Activated CD4-positive, alpha-beta T cell treated with anti-CD3 and anti-CD28 coated beads, Interleukin-2, Interleukin-4, amounts not matched to agents 100 ng/mL and 50 ng/mL, durations not matched to agents 16 hours and 8 hours (primary cell): ENCODE data around the gene FDPS.
"Not testable (repeated sequence)": the region's sequence is repeated elsewhere in the genome, so short reads cannot be mapped to it uniquely, and the experiment has no call there.

Experiments used
- DNase-seq: peaks from one replicate; pipeline ENCODE4 v3.0.0-alpha.2; 2020; ENCODE audit warnings: low spot score

Gene FDPS

DNA sequence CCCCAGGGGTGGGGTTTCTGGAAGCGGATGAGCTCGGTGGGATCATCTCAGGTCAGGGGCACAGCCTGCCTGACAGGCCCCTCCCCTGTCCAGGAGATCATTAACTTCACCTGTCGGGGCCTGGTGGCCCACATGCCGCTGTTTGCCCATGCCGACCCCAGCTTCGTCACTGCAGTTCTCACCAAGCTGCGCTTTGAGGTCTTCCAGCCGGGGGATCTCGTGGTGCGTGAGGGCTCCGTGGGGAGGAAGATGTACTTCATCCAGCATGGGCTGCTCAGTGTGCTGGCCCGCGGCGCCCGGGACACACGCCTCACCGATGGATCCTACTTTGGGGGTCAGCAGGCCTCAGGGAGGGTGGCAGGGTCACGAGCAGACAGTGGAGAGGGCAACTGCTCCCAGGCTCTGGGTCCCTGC, 23.0 kb upstream of the FDPS start:
- DNase-seq: no peak

DNA sequence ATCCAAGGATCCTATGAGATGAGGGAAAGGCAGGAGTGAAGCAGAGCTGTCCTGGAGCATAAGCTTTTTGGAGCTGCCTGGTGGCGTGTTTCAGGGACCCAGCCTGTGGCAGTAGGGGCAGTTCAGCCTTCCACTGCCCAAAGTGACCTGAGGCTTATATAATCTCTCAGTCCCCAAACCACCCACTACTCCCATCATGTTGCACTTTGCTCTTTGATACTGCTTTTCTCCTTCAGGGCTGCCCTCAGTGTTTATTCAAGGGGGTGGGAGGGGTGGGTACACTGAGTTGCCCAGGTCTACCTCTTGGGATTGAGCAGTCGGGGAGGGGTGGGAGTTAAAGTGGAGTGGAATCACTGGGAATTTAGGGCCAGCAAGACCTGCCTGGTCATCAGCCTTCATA, 22.1 kb upstream of the FDPS start:
- DNase-seq: no peak

DNA sequence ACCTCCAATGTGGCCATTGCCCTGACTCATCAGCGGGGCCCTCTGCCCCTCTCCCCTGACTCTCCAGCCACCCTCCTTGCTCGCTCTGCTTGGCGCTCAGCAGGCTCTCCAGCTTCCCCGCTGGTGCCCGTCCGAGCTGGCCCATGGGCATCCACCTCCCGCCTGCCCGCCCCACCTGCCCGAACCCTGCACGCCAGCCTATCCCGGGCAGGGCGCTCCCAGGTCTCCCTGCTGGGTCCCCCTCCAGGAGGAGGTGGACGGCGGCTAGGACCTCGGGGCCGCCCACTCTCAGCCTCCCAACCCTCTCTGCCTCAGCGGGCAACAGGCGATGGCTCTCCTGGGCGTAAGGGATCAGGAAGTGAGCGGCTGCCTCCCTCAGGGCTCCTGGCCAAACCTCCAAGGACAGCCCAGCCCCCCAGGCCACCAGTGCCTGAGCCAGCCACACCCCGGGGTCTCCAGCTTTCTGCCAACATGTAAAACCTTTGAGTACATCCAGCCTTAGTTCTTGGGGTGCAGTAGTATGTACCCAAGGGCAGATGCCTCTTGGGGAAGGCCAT, 20.6 kb upstream of the FDPS start:
- DNase-seq: no peak

DNA sequence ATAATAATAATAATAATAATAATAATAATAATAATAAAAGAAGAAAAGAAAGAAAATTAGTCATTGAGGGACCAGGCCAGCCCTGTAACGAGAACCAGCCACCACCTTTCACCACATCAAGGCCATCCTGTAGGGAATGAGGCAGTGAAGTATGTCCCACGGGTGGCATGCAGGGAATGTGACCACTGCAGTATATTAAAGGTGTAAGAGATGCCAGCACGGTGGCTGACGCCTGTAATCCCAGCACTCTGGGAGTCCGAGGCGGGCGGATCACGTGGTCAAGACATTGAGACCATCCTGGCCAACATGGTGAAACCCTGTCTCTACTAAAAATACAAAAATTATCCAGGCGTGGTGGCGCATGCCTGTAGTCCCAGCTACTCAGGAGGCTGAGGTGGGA, 17.7 kb upstream of the FDPS start:
- not testable (repeated sequence) for DNase-seq

DNA sequence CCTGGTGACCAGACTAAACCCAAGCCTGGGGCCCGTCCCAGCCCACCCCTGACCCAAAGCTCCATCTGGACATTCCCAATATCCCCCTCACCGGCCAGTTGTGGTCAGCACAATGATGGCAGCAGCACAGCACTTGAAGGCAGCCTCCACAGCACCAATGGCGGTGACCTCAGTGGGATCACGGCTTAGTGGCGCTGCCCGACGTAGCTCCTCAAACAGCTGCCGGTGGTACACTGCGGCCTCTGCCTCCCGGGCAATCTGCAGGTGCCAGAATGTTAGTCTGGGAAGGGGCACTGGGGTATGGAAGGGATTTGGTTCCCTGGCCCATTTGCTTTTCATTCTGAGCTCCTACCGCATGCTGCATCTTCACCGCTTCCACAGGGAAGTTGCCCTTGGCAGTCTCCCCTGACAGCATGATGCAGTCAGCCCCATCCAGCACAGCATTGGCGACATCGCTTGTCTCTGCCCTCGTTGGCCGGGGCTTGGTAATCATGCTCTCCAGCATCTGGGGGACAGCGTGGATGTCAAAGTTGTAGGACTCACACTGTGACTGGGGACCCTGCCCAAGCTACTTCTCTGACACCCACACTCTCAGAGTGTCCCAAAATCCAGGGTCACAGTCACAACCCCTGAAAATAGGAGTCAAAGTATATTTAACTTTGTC, 15.4 kb upstream of the FDPS start:
- DNase-seq: no peak

DNA sequence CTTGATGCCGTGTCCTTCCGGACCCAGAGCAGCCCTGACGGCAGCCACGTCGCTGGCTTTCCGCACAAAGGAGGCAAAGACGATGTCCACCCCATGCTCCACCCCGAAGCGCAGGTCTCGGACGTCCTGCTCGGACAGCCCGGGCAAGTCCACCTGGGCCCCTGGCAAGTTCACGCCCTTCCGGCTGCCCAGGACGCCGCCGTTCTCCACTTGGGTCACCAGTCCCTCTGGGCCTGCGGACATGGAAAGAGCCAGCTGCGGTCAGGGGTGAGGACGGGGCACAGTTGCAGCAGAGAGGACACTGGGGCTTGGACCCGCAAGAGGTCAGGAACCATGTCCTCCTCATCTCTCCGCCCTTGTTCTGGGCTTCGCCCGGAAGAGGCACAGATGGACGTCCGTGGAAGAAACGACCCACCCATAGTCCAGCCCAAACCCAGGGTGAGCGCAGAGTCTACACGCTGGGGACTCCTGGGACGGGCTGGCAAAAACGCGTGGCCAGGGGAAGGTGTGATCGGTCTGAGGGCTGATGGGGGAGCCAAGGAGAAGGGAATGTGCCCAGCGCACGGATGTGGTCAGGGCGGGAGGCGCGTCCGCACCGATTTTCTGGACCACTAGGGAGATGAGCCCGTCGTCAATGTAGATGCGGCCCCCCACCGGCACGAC, 14.0 kb upstream of the FDPS start:
- DNase-seq: no peak

DNA sequence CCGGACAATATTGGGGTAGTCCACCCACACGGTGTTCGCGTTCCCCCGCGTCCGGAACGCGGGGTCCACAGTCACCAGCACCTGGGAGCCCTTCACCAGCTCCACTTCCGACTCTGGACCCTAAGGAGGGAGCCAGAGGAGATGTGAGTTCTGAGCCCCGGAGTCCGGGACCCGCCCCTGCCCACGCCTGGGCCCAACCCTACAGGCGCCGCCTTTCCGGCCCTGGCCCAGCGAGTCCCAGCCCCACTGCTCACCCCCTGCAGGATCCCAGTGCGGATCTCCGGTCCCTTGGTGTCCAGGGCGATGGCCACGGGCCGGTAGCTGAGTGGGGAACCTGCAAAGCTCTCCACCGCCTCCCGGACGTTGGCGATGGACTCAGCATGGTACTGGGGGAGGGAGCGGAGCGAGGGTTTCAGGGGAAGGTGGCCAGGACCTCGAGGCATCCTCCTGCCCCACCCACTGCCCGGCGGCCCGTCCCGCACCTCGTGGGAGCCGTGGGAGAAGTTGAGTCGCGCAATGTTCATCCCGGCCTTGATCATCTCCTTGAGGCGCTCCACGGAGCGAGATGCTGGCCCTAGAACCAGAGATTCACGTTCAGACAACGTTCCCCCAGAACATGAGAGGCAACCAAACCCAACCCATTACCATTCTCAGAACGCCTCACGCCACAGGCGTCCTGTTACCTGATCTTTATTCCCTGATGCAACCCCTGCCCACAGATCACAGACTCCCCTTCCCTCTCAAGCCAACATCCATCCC, 13.3 kb upstream of the FDPS start:
- no peak for DNase-seq

DNA sequence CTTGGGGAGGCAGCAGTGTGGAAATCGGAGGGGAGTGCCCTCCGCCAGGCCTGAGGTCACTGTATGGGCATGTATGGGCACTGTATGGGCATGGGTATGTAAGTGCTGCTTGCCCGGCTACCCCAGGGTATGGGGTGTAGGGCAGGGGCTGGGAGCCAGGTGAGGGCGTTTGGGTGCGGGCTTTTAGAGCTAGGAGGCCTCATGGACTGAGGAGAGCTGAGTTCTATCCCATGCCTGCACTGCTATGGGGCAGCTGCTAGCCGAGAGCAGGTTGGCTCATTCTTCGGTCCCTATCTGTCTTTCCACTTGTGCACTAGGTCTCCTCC, 12.8 kb upstream of the FDPS start:
- DNase-seq: no peak

DNA sequence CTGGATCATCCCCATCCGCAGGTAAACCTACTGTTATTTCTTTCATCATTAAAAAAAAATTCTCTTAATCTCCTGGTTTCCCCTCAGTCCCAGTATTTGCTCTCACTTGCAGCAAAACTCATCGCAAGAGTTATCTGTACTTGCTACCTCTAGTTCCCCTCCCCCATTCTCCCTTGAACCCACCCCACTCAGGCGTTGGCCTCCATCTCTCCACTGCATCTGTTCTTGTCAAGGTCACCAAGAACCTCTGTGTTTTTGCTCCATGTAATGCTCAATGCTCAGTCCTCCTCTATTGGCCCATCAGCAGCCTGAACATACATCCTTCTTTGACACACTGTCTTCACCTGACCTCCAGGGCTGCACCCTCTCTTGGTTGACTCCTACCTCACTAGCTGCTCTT, 12.0 kb upstream of the FDPS start:
- DNase-seq: no peak

DNA sequence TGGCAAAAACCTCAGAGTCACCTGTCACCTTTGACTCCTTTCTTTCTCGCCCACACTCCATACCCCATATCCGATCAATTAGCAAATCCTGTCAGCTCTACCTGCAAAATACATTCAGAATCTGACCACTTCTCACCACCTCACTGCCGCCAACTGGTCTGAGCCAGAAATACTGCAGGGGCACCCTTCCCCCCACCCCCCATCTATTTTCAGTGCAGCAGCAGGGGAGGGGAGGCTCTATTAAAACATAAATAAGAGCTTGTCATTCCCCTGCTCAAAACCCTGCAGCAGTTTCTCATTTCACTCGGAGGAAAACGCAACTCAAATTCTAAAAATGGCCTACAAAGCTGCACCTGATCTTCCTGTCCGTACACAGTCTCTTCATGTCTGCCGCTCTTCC, 11.3 kb upstream of the FDPS start:
- no peak for DNase-seq

DNA sequence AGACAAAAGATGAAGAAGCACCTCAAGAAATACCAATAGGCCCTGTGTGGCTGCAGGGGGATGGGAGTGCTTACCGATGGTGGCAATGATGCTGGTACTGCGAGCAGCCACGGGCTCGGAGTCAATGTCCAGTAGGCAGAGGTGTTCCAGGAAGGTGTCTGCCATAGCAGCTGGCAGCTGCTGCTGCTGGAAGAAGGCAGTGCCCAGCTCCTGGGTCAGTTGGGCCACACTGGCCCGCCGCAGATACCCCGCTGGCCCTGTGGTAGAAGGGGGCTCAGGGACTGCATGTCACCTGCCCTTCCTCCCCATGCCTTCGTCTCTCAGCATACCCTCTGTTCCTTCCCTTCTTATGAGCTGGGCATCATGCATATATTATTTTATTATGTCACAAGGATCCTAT, 8.6 kb upstream of the FDPS start:
- DNase-seq: no peak

DNA sequence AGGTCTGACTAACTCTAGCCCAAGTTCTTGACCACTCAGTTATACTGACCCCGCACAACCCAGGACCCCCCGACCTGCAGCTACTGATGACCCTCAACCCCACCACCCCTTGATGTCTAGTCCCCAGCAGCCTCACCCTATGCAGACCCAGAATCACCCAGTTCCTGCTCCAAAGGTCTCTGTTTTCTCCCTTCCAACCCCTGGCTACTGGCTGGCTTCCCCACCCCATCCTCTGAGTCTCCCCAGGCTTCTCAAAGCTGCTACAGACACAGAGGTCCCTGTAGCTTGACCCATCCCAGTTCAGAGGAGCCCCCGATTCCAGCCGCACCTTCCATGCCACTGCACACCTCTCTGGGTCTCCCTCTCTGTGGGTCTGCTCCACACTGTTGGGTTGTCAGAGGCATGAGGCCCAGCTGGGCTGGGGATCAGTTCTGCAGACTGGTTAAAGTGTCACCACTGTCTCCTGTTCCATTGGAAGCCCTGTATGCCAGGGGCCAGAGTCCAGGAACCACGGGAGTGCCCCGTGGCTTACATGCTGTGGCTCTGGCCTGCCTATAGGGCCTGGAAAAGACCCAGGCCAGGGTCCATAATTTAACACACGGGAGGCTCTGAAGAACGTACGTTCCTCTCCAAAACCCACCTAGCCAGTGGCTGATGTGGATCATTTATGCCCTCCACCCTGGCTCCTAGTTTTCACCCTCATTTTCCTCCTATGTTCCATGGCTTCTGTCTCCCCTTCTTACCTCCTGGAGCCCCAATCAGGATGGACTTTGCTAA, 7.9 kb upstream of the FDPS start:
- DNase-seq: no peak

DNA sequence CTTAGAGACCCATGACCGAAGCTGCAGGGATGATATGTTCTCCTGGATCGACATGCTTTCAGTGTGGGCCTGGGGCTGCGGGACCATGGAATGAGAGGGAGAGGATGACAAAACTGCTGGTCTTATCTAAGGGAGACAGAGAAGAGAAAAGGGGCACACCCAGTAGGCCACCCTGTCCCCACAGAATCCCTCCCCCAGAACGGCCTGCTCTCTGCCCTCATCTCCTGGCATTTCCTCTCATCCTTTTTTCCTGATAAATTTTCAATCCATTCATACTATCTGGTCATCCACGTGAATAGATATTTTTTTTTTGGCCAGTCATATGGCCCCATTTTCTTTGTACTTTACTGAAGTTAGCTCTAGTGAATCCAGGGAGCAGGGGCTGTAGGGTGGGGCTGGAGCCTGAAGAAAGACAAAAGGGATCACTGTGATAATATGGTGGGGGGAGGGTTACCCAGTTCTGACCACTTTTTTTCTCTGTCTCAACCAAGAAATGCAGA, 7.3 kb upstream of the FDPS start, which contains the start of gene PKLR:
PKLR (minus strand) TSS at position 97 of the 500 bp plus-strand sequence; CDS start at position 54, 43 bp downstream.
- DNase-seq: no peak

DNA sequence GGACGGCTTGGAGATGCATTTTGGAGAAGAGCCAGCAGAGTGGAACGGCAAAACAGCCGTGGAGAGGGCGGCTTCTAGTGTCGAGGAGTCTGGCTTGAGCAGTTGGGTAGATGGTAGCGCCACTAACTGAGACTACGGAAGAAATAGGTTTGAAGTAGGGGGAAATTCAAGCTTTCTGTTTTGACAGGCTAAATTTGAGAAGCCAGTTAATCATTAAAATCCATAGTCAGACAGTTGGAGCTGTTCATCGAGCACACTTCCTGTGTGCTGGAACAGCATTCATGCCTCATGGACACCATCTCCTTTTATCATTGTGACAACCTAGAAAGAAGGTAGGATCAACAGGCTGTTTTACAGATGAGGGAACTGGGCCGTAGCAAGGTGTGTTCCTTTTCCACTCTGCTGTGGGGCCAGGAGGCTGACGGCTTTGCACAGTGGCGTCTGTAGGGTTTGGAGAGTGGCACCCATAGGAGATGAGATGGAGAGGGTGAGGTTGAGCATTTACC, 4.1 kb upstream of the FDPS start:
- no peak for DNase-seq

DNA sequence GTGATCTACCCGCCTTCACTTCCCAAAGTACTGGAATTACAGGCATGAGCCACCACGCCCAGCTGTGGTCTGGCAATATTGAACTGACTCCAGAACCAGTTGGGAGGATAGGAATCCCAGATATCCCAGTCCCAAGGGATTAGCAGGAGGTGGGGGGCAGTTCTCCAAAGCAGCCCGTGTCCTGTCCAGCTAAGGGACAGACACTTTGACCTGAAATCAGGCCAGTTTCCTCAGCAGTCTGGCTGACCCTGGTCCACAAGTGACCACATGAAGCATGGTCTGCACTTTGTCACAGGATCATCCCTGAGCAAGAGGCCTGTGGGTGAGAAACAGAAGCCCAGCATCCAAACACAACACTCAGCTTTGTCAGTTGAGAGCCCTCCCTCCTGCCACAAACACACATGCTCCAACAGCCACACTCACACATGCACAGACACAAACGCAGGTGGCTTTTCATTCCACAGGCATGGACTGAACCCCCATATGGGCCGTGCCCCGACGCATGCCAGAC, 2.7 kb upstream of the FDPS start:
- DNase-seq: no peak

DNA sequence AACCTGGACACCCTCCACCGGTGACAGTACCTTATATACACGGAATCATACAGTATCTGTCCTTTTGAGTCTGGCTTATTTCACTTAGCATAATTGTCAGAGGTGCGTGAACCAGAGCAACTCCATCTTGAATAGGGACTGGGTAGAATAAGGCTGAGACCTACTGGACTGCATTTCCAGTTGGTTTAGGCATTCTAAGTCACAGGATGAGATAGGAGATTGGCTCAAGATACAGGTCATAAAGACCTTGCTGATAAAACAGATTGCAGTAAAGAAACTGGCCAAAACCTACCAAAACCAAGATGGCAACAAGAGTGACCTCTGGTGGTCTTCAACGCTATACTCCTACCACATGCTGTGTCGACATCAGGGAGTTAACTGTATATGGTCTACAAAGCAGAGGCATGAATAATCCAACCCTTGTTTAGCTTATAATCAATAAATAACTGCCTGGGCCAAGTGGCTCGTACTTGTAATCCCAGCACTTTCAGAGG, 1.4 kb upstream of the FDPS start:
- peak; percentile 38 for DNase-seq

DNA sequence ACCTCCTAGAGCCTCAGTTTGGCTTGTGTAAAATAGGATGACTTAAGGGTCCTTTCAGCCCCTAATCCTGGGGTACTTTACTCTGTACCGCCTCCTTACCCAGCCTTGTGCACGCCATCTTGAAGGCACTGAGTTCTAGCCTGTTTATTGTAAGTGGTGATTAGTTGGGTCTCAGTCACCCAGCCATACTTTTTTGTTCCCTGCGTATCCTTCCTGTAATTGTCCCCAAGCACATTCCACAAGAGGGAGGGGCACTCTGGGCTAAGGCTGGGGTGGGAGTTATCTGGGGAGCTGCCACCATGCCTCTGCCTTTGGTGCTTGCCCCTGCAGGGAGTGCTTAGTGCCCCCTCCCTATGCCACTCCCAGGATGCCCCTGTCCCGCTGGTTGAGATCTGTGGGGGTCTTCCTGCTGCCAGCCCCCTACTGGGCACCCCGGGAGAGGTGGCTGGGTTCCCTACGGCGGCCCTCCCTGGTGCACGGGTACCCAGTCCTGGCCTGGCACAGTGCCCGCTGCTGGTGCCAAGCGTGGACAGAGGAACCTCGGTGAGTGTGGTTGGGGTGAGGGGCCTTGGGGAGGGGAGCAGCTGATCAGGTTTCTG, 856 bp downstream of the FDPS start:
- DNase-seq: no peak

DNA sequence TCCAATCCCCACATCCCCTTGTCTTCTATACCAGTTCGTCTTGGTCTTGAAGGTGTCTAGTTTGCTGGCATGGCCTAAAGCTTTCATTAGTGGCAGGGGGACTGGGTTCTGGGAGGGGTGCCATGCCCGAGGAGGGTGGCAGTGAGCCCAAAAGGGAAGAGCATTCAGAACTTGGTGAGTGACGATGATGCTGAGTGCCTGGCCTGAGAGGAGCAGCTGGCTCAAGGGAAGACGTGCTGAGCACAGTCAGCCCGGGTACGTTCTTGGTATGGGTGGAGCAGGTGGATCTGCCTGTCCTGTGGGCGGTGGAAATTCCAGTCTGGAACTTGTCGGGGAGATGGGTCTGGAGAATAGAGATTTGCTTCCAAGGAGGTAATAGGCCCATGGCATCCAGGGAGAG, 4.6 kb downstream of the FDPS start:
- no peak for DNase-seq

DNA sequence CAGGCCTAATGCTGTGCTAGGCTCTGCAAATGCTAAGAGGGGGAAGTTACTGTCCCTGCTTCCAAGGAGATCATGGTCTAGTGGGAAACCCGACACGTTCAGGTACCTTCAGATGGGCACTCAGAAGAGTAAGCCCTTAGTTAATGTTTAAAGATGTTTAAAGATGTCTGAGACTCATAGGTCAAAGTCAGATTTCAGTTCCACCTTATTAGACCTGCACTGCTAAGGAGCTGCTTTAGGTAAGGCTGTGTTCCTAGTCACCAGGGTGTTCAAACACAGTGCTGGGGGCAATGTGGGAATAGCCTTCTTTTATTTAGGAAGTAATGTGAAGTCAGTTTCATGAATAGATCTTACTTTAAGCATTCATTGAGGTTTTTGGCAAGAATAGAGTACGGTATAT, 8.3 kb downstream of the FDPS start:
- DNase-seq: no peak

DNA sequence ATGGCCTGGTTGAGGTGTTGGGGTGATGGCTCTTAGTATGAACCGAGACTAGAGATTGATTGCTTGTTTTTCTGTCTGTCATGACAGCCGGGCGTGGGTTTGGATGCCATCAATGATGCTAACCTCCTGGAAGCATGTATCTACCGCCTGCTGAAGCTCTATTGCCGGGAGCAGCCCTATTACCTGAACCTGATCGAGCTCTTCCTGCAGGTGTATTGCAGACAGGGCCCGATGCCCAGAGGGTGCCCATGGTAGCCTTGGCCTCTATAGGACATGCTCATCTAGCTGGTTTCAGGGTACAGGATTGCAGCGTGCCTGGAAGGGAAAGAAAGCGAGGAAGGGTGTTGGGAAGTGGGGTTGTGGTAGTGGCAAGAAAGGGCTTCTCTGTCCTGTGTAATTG, 9.4 kb downstream of the FDPS start:
- no peak for DNase-seq

DNA sequence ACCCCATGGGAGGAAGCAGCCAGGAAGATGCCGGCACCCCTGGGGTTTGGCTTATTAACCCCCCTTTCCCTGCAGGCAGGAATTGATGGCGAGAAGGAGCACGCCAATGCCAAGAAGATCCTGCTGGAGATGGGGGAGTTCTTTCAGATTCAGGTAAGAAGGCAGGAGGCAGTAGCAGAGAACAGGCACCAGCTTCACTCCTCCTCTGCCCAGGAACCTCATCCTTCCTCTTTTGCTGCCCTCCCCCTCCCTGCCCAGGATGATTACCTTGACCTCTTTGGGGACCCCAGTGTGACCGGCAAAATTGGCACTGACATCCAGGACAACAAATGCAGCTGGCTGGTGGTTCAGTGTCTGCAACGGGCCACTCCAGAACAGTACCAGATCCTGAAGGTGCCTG, 10.9 kb downstream of the FDPS start:
- no peak for DNase-seq
